Esophagus squamous epithelium (tissue), 5 donors: ENCODE data around the gene ERC2. TPM values are rescaled to one million over a fixed set of nuclear protein-coding genes. Genes with fewer than 3 reads are reported as not detected.

Experiments used
- DNase-seq: peaks from one replicate; lab custom pipeline; 2025; lab: John Stamatoyannopoulos, UW
- H3K27ac ChIP-seq, 4 donors: fragments of 200-600 bp; sonication (generic); one replicate each; pipeline ENCODE4 v1.5.1; 2016 to 2019; ENCODE audit warnings: mild to moderate bottlenecking in 1 of 4
- H3K27me3 ChIP-seq, 4 donors: fragments of 200-600 bp; sonication (generic); 1 replicate in 3 of 4; 2 replicates in 1 of 4; pipeline versions ENCODE4 v1.5.1 to v1.6.0; 2017 to 2021; ENCODE audit warnings: antibody characterized with exemption in 1 of 4
- H3K36me3 ChIP-seq, 3 donors: fragments of 200-600 bp; sonication (generic); one replicate each; pipeline ENCODE4 v1.5.1; 2016 to 2019
- H3K4me1 ChIP-seq, 3 donors: fragments of 200-600 bp; sonication (generic); one replicate each; pipeline ENCODE4 v1.5.1; 2017 to 2019
- H3K4me3 ChIP-seq, 4 donors: fragments of 200-600 bp; sonication (generic); 1 replicate in 3 of 4; 2 replicates in 1 of 4; pipeline ENCODE4 v1.5.1; 2016 to 2019; ENCODE audit warnings: mild to moderate bottlenecking in 2 of 4, moderate library complexity in 1 of 4
- H3K9me3 ChIP-seq, 3 donors: fragments of 200-600 bp; sonication (generic); one replicate each; pipeline ENCODE4 v1.5.1; 2016 to 2019
- POLR2A ChIP-seq, 4 donors: fragments of 450-650 bp; IDR thresholded peaks; one replicate each; pipeline ENCODE4 v1.6.1; 2017; ENCODE audit warnings: antibody characterized with exemption in 4 of 4, mild to moderate bottlenecking in 4 of 4, moderate library complexity in 3 of 4
- WGBS, 2 donors: methylation state at CpG; one replicate each; pipeline ENCODE4 v1.1.5; 2018; 5-methylcytosine and 5-hydroxymethylcytosine counted together
- intact Hi-C: fragments of 100-400 bp; cut with DNase I; formaldehyde crosslinking; loops from one replicate; pipeline ENCODE4 v1.15.0; 2022
- total RNA-seq, 4 donors: library from RNA; depleted of rRNA; stranded (reverse); fragments of >200 nt; gene quantifications; one replicate each; pipeline ENCODE4 v1.1.0, GENCODE V29; 2016
- TF ChIP-seq, protein P1 (sequence below), 6 experiments: fragments of 450-650 bp in 4 of 6; fragments of 200-600 bp in 2 of 6; sonication (generic) in 2 of 6; IDR thresholded peaks; one replicate each; pipeline ENCODE4 v1.5.1; 2016 to 2019; ENCODE audit warnings: antibody characterized with exemption in 6 of 6, mild to moderate bottlenecking in 4 of 6, moderate library complexity in 4 of 6
- donor health status: DM: yes; HTN: yes; CAD: no.

Gene ERC2
- total RNA-seq, 4 donors from 2014 or later = 0.12 to 1.9 (median 0.86) TPM

GRCh38 chr3:55895897-55896566 is 572.2 kb downstream of the ERC2 start:
- TF ChIP-seq, protein P1, sequence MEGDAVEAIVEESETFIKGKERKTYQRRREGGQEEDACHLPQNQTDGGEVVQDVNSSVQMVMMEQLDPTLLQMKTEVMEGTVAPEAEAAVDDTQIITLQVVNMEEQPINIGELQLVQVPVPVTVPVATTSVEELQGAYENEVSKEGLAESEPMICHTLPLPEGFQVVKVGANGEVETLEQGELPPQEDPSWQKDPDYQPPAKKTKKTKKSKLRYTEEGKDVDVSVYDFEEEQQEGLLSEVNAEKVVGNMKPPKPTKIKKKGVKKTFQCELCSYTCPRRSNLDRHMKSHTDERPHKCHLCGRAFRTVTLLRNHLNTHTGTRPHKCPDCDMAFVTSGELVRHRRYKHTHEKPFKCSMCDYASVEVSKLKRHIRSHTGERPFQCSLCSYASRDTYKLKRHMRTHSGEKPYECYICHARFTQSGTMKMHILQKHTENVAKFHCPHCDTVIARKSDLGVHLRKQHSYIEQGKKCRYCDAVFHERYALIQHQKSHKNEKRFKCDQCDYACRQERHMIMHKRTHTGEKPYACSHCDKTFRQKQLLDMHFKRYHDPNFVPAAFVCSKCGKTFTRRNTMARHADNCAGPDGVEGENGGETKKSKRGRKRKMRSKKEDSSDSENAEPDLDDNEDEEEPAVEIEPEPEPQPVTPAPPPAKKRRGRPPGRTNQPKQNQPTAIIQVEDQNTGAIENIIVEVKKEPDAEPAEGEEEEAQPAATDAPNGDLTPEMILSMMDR (IDR thresholded peaks at IDR 0.05) = no peak
- TF ChIP-seq POLR2A (IDR thresholded peaks at IDR 0.05) = no peak
- WGBS, 2 donors = 74 to 91% methylated on average over 5 of the region's 5 CpGs
- Histone ChIP-seq H3K27ac (no peak overlapping the region), H3K27me3 (peaks cover 0 to 4% (median 0%) of the 10 kb centered on the region in 4 donors), H3K4me3 (no peak overlapping the region), H3K36me3 (no peaks in the 10 kb centered on the region), H3K9me3 (no peaks in the 10 kb centered on the region), H3K4me1 (no peaks in the 10 kb centered on the region)
- no peak for DNase-seq
- intact Hi-C loops = no loop called here

DNA sequence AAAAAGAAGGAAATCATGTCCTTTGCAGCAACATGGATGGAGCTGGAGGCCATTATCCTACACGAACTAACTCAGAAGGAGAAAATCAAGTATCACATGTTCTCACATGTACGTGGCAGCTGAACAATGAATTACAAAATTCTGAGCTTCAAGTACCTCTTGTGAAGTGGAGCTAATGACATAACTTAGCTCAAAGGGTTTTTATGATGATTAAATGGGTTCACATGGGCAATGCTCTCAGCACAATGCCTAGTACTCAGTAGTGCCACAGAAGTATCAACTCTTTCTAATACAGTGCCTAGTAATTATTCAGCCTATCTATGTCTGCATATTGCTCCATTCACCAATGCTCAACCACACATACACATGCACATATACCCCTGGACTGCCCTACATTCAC is 573.7 kb downstream of the ERC2 start:
- Histone ChIP-seq H3K9me3 (no peaks in the 10 kb centered on the region), H3K4me3 (no peak overlapping the region), H3K4me1 (no peaks in the 10 kb centered on the region), H3K27ac (no peak overlapping the region), H3K36me3 (no peaks in the 10 kb centered on the region), H3K27me3 (no peaks in the 10 kb centered on the region)
- intact Hi-C loops = no loop called here
- WGBS, 2 donors = 44 to 50% methylated on average over 2 of the region's 2 CpGs
- TF ChIP-seq, protein P1 (IDR thresholded peaks at IDR 0.05) = no peak
- no peak for TF ChIP-seq POLR2A (IDR thresholded peaks at IDR 0.05)
- DNase-seq = no peak

DNA sequence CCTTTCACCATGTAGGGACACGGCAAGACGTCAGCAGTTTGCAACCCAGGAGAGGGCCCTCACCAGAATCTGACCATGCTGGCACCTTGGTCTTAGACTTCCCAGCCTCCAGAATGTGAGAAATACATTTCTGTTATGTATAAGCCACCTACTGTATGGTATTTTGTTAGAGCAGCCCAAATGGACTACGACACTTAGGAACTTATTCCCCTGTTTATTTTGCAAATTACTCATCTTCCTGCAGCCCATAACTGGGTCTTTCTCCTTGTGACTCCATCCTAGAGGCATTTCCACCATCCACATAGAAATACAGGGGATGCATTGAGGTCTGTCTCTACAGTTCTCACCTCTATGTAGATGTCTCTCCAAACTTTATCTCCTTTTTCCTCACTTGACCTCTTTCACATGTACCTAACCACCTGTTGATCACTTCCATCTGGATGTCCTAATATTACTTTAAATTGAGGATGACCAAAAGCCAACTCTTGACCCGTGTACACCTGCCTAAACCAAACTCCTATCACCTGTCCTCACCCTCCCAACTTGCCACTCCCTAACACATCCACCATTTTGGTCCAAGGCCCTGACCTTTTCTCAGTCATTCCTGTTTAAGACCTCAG is 575.1 kb downstream of the ERC2 start:
- no peaks in the 10 kb centered on the region for H3K27me3 ChIP-seq
- H3K4me1 ChIP-seq = no peaks in the 10 kb centered on the region
- no peak overlapping the region for H3K4me3 ChIP-seq
- no peaks in the 10 kb centered on the region for H3K9me3 ChIP-seq
- no peak for DNase-seq
- WGBS, 2 donors = 64% methylated on average over 4 of the region's 4 CpGs
- no peak for TF ChIP-seq POLR2A (IDR thresholded peaks at IDR 0.05)
- TF ChIP-seq, protein P1 (IDR thresholded peaks at IDR 0.05) = no peak
- intact Hi-C loops = no loop called here
- H3K36me3 ChIP-seq = no peaks in the 10 kb centered on the region
- H3K27ac ChIP-seq = no peak overlapping the region

- no peak for DNase-seq
- H3K27ac ChIP-seq = no peak overlapping the region
- no peak for TF ChIP-seq POLR2A (IDR thresholded peaks at IDR 0.05)
- TF ChIP-seq, protein P1 (IDR thresholded peaks at IDR 0.05) = no peak
- intact Hi-C loops = no loop called here
- 72 to 84% methylated on average over 2 of the region's 2 CpGs for WGBS, 2 donors
- no peaks in the 10 kb centered on the region for H3K9me3 ChIP-seq
- H3K4me1 ChIP-seq = peaks cover 0 to 1% (median 0%) of the 10 kb centered on the region in 3 donors
- no peaks in the 10 kb centered on the region for H3K27me3 ChIP-seq
- H3K4me3 ChIP-seq = no peak overlapping the region
- no peaks in the 10 kb centered on the region for H3K36me3 ChIP-seq
Measured at GRCh38 chr3:55891106-55891505, 577.2 kb downstream of the ERC2 start.

GRCh38 chr3:55888282-55888885 is 579.9 kb downstream of the ERC2 start:
- TF ChIP-seq, protein P1 (IDR thresholded peaks at IDR 0.05) = no peak
- TF ChIP-seq POLR2A (IDR thresholded peaks at IDR 0.05) = no peak
- WGBS, 2 donors = 85 to 89% methylated on average over 7 of the region's 7 CpGs
- Histone ChIP-seq H3K4me3 (no peak overlapping the region), H3K4me1 (peaks cover 0 to 24% (median 4%) of the 10 kb centered on the region in 3 donors), H3K27ac (no peak overlapping the region), H3K27me3 (no peaks in the 10 kb centered on the region), H3K9me3 (no peaks in the 10 kb centered on the region), H3K36me3 (no peaks in the 10 kb centered on the region)
- intact Hi-C loops = no loop called here
- no peak for DNase-seq
